Stimulated activated naive CD8-positive, alpha-beta T cell treated with anti-CD3 and anti-CD28 coated beads, Interleukin-15, Interleukin-2, amounts not matched to agents 100 ng/mL and 50 ng/mL, for 24 hours (primary cell): ENCODE results near the gene IDH3G.
A peak's percentile ranks its signal among the peaks of the same experiment; 100 is the strongest.
"Not testable (repeated sequence)": the region's sequence is repeated elsewhere in the genome, so short reads cannot be mapped to it uniquely, and the experiment has no call there.

Source experiments
- H3K27ac Mint-ChIP-seq: one replicate; pipeline ENCODE4 v1.8.0; 2021; ENCODE audit warnings: mild to moderate bottlenecking, mixed read lengths
- H3K27me3 Mint-ChIP-seq: one replicate; pipeline ENCODE4 v1.8.0; 2021; ENCODE audit warnings: mixed read lengths
- H3K36me3 Mint-ChIP-seq: one replicate; pipeline ENCODE4 v1.8.0; 2021; ENCODE audit warnings: low read depth, mixed read lengths
- H3K4me1 Mint-ChIP-seq: one replicate; pipeline ENCODE4 v1.8.0; 2021; ENCODE audit warnings: low read depth, mixed read lengths
- H3K4me3 Mint-ChIP-seq: one replicate; pipeline ENCODE4 v1.8.0; 2021; ENCODE audit warnings: mild to moderate bottlenecking, mixed read lengths
- H3K9me3 Mint-ChIP-seq: one replicate; pipeline ENCODE4 v1.8.0; 2021; ENCODE audit warnings: mixed read lengths

IDH3G gene

DNA sequence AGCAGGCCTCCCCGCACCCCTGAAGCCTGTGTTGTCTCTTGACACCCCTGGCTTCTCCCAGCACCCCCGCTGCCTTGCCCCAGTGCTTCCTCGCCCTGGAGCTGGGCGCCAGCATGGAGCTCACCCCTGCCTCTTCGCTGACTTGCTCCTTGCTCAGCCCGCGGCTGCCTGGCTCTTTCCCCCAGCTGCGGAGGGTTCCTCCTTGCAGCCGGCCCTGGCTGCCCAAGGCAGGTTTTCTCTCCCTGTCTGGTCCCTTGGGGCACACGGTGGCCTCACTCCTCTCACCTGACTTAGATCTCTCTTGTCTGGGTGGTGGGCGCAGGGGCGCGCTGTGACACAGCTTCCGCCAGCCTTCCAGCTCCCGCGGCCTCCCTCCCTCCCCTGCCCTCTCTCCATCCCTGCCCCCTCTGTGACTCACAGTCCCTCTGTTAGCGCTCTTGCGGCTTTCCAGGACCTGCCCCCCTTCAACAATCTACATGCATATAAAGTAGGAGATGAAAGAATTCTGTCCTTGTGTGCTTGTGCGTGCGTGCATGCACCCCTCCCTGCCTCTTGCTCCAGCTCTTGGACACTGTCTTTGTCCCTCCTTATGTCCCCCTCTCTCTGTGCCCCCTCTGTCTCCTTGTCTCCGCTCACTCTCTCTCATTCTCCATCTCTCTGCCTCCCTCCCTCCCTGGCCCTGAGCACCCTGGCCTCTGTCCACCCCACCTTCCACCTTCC is 27.9 kb downstream of the IDH3G start:
- Mint-ChIP-seq H3K4me3 (peak overlapping the region; percentile 58), H3K4me1 (peaks cover 17% of the 10 kb centered on the region), H3K27me3 (no peaks in the 10 kb centered on the region), H3K36me3 (no peaks in the 10 kb centered on the region), H3K9me3 (no peaks in the 10 kb centered on the region), H3K27ac (peak overlapping the region; percentile 21)

DNA sequence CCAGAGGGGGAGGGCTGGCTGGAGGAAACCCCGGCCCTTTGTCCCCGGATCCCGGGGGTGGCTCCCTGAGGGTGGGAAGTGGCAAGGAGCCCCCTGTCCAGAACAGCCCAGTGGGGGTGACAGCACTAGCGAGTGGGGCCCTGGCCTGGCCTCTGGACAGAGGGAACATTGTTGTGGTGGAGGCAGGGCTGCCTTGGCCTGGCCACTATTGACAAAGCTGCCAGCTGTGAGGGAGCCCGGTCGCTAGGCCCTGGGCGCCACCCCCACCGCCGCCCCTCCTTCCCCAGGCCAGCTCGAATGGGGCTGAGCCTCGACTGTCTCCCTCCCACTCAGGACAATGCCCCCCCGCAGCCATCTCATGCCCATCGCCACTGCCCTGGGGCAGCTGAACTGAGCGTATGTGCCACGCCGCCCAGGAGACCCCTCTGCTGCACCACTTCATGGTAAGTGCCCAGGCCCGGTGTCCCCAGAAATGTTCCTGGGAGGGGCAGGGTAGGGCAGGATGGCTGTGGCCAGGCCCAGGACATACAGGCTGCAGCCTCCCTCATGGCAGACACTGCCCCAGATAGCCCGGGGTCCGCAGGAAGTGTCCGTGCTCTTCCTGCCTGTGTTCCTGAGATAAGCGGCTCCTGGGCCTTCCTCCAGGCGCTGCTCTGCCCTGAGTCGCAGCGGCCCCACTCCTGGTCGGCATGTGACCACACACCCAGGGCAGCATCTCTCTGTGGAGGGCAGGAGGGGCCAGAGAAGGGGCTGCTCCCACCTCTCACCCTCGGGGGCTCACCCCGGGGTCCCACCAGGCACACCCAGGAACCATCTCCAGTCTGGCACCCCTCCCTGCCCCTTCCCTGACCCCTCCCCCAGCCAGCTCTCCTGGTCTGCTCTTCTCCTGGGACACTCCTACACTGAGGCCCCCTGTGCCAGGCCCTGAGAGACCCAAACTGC is 28.8 kb downstream of the IDH3G start:
- Mint-ChIP-seq H3K4me1 (peaks cover 17% of the 10 kb centered on the region), H3K9me3 (no peaks in the 10 kb centered on the region), H3K27me3 (no peaks in the 10 kb centered on the region), H3K27ac (no peak overlapping the region), H3K4me3 (no peak overlapping the region), H3K36me3 (no peaks in the 10 kb centered on the region)

DNA sequence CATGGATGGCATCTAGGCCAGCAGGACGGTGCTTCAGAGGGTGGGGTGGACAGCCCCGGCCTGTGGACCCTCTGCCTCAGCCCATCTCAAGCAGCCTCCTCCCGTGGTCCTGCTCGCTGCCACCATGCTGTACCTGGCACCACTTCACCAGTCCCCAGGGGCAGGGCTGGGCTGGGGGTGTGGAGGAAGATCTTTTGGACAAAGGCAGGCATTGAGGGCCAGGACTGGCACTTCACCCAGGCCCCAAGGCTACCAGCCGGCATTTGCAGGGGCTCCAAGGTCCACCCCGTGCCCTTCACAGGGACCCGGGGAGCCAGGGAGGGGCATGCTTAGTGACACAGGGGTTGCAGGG is 29.4 kb downstream of the IDH3G start:
- H3K36me3 Mint-ChIP-seq: no peaks in the 10 kb centered on the region
- no peaks in the 10 kb centered on the region for H3K9me3 Mint-ChIP-seq
- H3K27me3 Mint-ChIP-seq: no peaks in the 10 kb centered on the region
- no peak overlapping the region for H3K27ac Mint-ChIP-seq
- H3K4me3 Mint-ChIP-seq: no peak overlapping the region
- H3K4me1 Mint-ChIP-seq: peaks cover 17% of the 10 kb centered on the region

DNA sequence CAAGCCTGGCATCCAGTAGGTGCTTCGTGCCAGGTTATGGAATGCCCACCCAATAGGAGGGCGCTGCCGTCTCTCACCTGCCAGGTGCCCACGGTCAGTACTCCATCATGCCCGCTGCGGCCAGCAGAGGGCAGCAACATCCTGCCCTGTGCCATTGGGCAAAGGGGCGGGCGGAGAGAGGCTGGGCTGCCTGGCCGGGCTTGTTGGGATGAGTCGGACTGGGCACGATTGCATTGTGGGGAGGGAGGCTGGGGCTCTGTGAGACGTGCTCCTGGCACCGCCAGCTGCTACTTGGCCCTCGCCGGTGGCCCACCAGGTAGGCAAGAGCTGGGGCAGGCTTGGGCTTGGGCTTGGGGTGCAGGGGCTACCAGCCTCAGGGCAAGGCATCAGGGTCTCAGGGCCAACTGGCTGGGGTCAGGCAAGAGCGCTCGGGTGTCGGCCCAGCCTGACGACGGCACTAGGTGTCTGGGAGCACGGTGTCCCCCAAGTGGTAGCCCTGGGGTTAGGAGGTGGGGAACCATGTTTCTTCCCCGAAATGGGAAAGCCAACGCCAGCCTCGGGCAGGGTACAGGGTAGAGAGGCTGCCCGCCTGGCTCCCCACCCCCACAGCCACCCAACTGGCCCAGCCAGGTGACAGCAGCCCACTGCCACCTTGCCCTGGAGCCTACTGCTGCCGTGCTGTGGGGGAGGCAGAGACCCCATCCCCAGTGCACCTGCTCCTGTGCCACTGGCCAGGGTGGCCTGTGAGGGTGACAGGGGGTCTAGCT is 30.0 kb downstream of the IDH3G start, which contains the start of gene PLXNB3:
PLXNB3 (plus strand) TSS at position 261 of the 767 bp plus-strand sequence. CDS start 1,287 bp downstream, outside the sequence.
- H3K9me3 Mint-ChIP-seq: no peaks in the 10 kb centered on the region
- no peak within 1 kb of the TSS for H3K4me3 Mint-ChIP-seq
- no peak within 1 kb of the TSS for H3K27ac Mint-ChIP-seq
- H3K36me3 Mint-ChIP-seq: no peaks in the 10 kb centered on the region
- H3K27me3 Mint-ChIP-seq: no peaks in the 10 kb centered on the region
- peaks cover 17% of the 10 kb centered on the region for H3K4me1 Mint-ChIP-seq

DNA sequence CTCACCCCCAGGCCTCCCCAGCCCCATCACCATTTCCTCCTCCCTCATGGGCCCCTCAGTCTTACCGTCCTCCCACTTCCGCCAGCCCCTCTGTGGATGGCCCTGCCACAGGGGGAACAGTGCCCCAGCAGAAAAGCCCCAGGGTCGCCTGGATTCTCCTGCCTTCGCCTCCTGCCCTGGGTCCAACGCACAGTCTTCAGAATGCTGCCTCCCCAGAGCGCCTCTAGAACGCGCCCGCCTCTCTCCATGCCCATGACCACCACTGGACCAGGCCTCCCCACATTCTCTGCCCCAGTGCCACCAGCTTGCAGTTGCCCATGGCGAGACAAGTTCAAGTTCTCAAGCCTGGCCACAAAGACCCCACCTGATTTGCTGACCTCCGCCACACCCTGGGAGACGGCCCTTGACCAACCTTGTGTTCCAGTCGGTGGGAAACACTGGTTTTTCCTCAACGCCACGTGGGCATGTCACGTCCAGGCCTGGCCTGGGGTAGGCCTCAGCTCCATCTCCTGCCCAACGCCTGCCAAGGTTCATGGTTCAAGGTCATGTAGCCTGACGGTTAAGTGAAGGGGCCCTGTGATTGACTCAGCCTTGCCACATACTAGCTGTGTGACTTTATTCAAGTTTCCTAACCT is 30.8 kb downstream of the IDH3G start:
- Mint-ChIP-seq H3K27me3 (no peaks in the 10 kb centered on the region), H3K4me1 (peaks cover 20% of the 10 kb centered on the region), H3K36me3 (no peaks in the 10 kb centered on the region), H3K9me3 (no peaks in the 10 kb centered on the region), H3K27ac (no peak overlapping the region), H3K4me3 (no peak overlapping the region)

DNA sequence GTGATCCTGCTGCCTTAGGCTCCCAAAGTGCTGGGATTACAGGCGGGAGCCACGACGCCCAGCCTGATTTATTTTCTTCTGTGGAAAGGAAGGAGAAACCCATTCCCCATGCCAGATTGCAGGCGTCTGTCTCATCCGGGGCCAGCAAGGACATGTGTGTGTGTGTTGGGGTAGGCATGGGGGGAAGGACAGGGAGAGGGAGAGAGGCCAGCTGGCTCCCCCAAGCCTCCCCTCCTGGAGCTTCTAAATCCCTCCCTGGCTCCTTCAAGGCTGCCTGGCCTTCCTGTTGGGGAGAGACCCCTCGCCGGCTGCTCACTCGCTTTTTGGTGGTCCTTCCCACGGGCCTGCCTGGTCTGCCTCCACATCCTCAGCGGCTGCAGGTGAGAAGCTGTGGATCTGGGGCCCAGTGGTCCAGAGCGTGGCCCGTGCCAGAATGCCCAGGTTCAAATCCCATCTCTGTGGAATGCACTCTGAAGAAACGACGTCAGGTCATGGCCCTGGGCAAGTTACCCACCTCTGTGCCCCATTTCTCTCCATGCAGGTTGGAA is 31.5 kb downstream of the IDH3G start:
- no peaks in the 10 kb centered on the region for H3K9me3 Mint-ChIP-seq
- no peak overlapping the region for H3K4me3 Mint-ChIP-seq
- no peaks in the 10 kb centered on the region for H3K27me3 Mint-ChIP-seq
- H3K36me3 Mint-ChIP-seq: no peaks in the 10 kb centered on the region
- H3K4me1 Mint-ChIP-seq: peaks cover 16% of the 10 kb centered on the region
- no peak overlapping the region for H3K27ac Mint-ChIP-seq

DNA sequence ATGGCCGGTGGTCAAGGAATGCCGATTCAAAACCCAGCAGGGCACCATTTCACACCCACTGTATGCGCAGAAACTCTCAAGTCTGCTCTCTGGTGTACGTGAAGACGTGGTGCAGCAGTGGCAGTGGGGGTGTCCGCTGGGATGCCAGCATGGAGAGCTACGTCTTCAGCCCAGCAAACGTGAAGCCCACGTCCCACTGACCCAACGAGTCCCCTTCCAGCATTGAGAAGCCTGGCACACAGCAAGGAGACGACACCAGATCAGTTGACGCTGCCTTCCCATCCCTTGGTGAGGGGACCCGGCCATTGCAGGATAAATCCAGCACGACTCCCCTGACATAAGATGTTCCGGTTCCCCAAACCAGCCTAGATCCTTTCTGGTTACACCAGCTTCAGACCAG is 32.3 kb downstream of the IDH3G start:
- H3K4me3 Mint-ChIP-seq: no peak overlapping the region
- H3K4me1 Mint-ChIP-seq: peaks cover 18% of the 10 kb centered on the region
- no peaks in the 10 kb centered on the region for H3K9me3 Mint-ChIP-seq
- H3K36me3 Mint-ChIP-seq: no peaks in the 10 kb centered on the region
- no peak overlapping the region for H3K27ac Mint-ChIP-seq
- no peaks in the 10 kb centered on the region for H3K27me3 Mint-ChIP-seq

DNA sequence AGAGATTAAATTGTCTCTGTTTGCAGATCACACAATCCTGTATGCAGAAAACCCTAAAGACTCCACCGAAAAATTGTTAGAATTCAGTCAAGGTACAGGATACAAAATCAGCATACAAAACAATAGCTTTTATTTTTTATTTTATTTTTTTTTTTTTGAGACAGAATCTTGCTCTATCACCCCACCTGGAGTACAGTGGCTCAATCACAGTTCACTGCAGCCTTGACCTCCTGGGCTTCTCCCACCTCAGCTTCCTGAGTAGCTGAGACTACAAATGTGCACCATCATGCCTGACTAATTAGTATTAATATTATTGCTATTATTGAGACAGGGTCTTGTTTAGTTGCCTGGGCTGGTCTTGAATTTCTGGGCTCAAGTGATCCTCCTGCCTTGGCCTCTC is 39.0 kb downstream of the IDH3G start:
- Mint-ChIP-seq H3K36me3 (no peaks in the 10 kb centered on the region), H3K4me3 (no peak overlapping the region), H3K9me3 (no peaks in the 10 kb centered on the region), H3K4me1 (peaks cover 9% of the 10 kb centered on the region), H3K27me3 (no peaks in the 10 kb centered on the region), H3K27ac (no peak overlapping the region)

DNA sequence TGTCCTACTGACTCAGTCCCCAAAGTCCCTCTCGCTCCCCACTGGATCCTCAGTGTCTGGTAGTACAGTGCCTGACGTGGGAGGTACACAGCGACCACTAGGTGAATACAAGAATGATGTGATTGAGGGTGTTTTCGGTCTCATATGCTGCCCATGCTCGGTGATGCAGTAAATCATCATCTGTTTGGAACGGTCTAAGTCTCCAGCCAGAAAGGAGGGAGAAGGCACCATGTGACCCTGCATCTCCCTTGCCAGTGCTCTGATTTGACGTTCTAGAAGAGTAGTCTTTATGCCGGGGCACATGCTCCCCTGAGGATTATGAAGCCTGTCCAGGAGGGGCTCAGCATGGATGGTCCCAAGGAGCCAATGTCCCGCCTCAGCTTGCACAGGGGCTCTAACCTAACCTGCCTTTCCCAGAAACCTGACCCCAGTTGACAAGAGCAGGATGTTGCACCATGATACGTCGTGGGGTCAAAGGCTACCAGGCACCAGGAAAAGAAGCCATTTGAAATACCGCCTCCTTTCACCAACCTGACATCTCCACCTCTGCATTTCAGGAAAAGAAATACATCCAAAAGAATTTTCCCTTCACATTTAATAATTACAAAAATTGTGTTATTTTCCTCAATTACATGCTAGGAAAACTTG is 43.9 kb downstream of the IDH3G start:
- Mint-ChIP-seq H3K4me3 (no peak overlapping the region), H3K27me3 (peaks cover 6% of the 10 kb centered on the region), H3K27ac (no peak overlapping the region), H3K4me1 (no peaks in the 10 kb centered on the region), H3K36me3 (no peaks in the 10 kb centered on the region), H3K9me3 (no peaks in the 10 kb centered on the region)

DNA sequence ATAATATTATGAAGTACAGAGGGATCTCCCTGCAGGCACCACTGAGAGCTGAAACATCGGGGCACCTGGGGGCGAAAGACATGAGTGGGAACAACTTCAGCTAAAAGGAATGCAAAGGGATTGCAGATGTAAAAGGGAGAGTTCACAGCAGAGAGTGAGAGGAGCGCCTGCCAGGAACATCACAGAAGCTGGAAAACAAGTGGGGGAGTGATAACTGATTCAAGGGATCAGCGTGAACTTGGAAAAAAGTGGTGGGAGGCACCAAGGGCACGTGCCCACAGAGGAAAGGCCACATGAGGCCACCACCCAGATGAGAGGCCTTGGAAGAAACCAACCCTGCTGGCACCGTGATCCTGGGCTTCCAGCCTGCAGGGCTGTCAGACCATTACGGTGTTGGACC is 45.2 kb downstream of the IDH3G start:
- H3K27me3 Mint-ChIP-seq, H3K4me3 Mint-ChIP-seq, H3K4me1 Mint-ChIP-seq, H3K27ac Mint-ChIP-seq, H3K9me3 Mint-ChIP-seq, H3K36me3 Mint-ChIP-seq: not testable (repeated sequence)

DNA sequence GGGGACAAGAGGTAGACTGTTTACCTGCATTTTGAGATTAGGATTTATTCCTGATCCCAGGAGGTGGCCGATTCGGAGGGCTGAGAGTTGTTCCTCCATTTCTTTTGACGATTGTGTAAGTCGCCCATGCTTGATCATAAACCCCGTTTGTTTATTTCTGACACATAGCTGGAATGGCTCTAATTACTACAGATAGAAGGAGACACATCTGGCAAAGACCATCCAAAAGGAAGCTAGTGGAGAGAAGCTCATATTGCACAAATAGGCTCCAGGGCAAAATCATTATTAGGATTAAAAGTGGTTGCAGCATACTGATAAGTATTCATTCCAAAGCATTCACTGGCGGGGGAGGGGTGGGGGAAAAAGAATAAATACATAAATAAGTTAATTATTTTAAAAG is 47.2 kb downstream of the IDH3G start:
- not testable (repeated sequence) for H3K36me3 Mint-ChIP-seq, H3K4me1 Mint-ChIP-seq, H3K27me3 Mint-ChIP-seq, H3K9me3 Mint-ChIP-seq, H3K4me3 Mint-ChIP-seq, H3K27ac Mint-ChIP-seq

DNA sequence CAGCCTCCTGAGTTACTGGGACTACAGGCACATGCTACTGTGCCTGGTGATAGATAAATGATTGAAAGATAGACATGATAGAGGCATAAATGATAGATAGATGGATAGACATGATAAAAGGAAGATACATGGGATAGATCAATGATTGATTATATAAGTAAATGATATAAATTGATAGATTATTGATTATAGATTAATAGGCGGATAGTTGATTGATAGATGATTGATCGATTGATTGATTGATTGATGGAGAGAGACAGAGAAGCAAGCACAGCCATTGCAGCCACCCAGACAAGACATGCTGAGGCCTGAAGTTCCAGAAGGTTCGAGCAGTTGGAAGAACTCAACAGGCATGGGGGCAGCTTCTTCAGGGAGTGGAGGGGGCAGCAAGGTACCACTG is 47.8 kb downstream of the IDH3G start:
- Mint-ChIP-seq H3K9me3 (no peaks in the 10 kb centered on the region), H3K4me3 (no peak overlapping the region), H3K27ac (no peak overlapping the region), H3K4me1 (peaks cover 5% of the 10 kb centered on the region), H3K27me3 (peaks cover 6% of the 10 kb centered on the region), H3K36me3 (no peaks in the 10 kb centered on the region)

DNA sequence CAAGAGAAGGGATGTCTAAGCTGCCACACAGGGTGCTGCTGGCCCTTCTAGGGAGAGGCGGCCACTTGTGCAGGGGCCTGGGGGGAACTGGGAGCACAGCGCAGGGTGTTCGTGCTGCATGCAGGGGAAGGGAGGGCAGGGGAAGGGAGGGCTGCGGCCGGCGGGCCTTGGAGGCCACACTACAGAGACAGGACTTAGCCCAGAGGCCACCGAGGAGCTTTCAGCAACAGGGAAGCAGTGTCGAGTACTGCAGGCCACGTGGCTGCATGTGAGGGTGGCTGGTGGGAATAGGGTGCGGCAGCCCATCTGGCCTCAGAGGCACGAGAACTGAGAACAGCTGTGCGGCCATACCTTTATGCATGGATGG is 49.1 kb downstream of the IDH3G start:
- not testable (repeated sequence) for H3K27me3 Mint-ChIP-seq, H3K27ac Mint-ChIP-seq, H3K9me3 Mint-ChIP-seq, H3K36me3 Mint-ChIP-seq, H3K4me3 Mint-ChIP-seq
- peaks cover 13% of the 10 kb centered on the region for H3K4me1 Mint-ChIP-seq
